IPS-NIHi7 (cell line): ENCODE measurements around the gene ANGPTL4.
"Not testable (repeated sequence)": the region's sequence is repeated elsewhere in the genome, so short reads cannot be mapped to it uniquely, and the experiment has no call there.

ENCODE experiments used
- DNase-seq: peaks from one replicate; pipeline ENCODE4 v3.0.0; 2012; ENCODE audit warnings: mixed read lengths; ENCODE audit errors: extremely low spot score

Gene ANGPTL4

GRCh38 chr19:8389891-8390616 lies 26.1 kb downstream of the ANGPTL4 start, which contains the start of gene RAB11B:
Gene RAB11B, plus strand, starts transcription at chr19:8390360. Its CDS starts 57 bp downstream, at chr19:8390417.
- peak; percentile 99 for DNase-seq

GRCh38 chr19:8390617-8390981 lies 26.6 kb downstream of the ANGPTL4 start:
- peak; percentile 93 for DNase-seq

- DNase-seq, result no peak
Observed at GRCh38 chr19:8391198-8392016, 27.5 kb downstream of the ANGPTL4 start.

- DNase-seq, result no peak
Observed at GRCh38 chr19:8392017-8392591, 28.1 kb downstream of the ANGPTL4 start.

- DNase-seq, result no peak
Observed at GRCh38 chr19:8393192-8393870, 29.4 kb downstream of the ANGPTL4 start.

GRCh38 chr19:8393871-8394250 lies 29.9 kb downstream of the ANGPTL4 start:
- no peak for DNase-seq

GRCh38 chr19:8395621-8396082 lies 31.7 kb downstream of the ANGPTL4 start:
- no peak for DNase-seq

- DNase-seq, result no peak
Observed at GRCh38 chr19:8396185-8396562, 32.2 kb downstream of the ANGPTL4 start.

GRCh38 chr19:8396563-8397203 lies 32.7 kb downstream of the ANGPTL4 start:
- DNase-seq, result peak; percentile 77

- DNase-seq, result no peak
Observed at GRCh38 chr19:8397271-8397670, 33.3 kb downstream of the ANGPTL4 start.

GRCh38 chr19:8397746-8398310 lies 33.9 kb downstream of the ANGPTL4 start:
- no peak for DNase-seq

- DNase-seq, result no peak
Observed at GRCh38 chr19:8398311-8398771, 34.4 kb downstream of the ANGPTL4 start.

- DNase-seq, result no peak
Observed at GRCh38 chr19:8399681-8400188, 35.8 kb downstream of the ANGPTL4 start.

- no peak for DNase-seq
Observed at GRCh38 chr19:8401981-8402411, 38.0 kb downstream of the ANGPTL4 start.

- DNase-seq, result no peak
Observed at GRCh38 chr19:8403098-8403819, 39.3 kb downstream of the ANGPTL4 start.

- DNase-seq, result no peak
Observed at GRCh38 chr19:8403820-8404109, 39.8 kb downstream of the ANGPTL4 start.

GRCh38 chr19:8404391-8405151 lies 40.6 kb downstream of the ANGPTL4 start:
- no peak for DNase-seq

- not testable (repeated sequence) for DNase-seq
Observed at GRCh38 chr19:8410718-8411117, 46.8 kb downstream of the ANGPTL4 start.

- DNase-seq, result peak; percentile 99
Observed at GRCh38 chr19:8412783-8413628, 49.1 kb downstream of the ANGPTL4 start, which contains the start of gene MARCHF2. Gene MARCHF2, plus strand, starts transcription at chr19:8413305. Its CDS starts 8,536 bp downstream, at chr19:8421841.
